Measurements from ENCODE around the gene ULBP2. TPM values are rescaled to one million over a fixed set of nuclear protein-coding genes. Genes with fewer than 3 reads are reported as not detected.
"Not testable (repeated sequence)": the region's sequence is repeated elsewhere in the genome, so short reads cannot be mapped to it uniquely, and the experiment has no call there.

The ULBP2 gene
- polyA plus RNA-seq, 2 of the 4 experiments (the other 2 are of a cell fraction): 2.7 to 4.5 TPM

DNA sequence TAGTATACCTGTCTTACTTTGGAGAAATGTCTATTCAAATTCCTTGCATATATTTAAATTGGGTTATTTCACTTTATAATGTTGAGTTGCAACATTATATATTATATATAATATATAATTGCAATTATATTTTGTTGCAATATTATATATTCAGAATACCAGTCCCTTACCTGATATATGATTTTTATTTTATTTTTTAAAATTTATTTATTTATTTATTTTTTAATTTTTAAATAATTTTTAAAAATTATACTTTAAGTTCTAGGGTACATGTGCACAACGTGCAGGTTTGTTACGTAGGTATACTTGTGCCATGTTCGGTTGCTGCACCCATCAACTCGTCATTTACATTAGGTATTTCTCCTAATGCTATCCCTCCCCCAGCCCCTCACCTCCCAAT is 14.8 kb upstream of the ULBP2 start:
- CTCF ChIA-PET: interaction anchor here (0.5 to 1.6 kb wide), 5 partner anchors 87 to 137 kb away, joined by 3 to 7 read pairs (median 3); no protein-coding TSS in a partner anchor
- not testable (repeated sequence) for ATAC-seq

DNA sequence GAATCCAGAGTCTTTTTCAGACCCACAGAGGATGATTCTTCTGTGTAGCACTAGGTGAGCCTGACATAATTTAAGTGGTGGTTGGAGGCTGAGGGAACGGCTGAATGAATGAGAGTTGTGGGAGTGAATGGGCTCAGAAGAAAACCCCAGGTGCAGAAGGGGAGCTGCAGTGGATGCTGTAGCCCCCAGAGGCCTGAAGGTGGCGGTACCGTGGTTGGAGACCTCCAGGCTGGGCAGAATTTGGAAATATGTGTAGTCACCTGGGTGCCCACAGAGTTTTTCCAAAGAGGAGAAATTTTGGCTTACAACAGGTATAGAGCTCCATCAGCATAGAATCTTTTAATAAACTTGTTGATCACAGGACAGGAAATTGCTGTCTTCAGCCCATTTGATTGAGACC is 12.4 kb upstream of the ULBP2 start:
- Histone ChIP-seq H3K4me2 (no peak overlapping the region), H3K4me1 (peaks cover 6% of the 10 kb centered on the region; the same call in 1 of the 3 replicates), H3K4me3 (no peak overlapping the region), H3K9me3 (no peaks in the 10 kb centered on the region), H3K27ac (no peak overlapping the region)
- FAIRE-seq (no peak), ATAC-seq (no peak), DNase-seq (ENCODE audit: low read depth in 1 of 2, low spot score in 1 of 2) (no peak)
- TF ChIP-seq, protein P1, sequence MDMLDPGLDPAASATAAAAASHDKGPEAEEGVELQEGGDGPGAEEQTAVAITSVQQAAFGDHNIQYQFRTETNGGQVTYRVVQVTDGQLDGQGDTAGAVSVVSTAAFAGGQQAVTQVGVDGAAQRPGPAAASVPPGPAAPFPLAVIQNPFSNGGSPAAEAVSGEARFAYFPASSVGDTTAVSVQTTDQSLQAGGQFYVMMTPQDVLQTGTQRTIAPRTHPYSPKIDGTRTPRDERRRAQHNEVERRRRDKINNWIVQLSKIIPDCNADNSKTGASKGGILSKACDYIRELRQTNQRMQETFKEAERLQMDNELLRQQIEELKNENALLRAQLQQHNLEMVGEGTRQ (IDR thresholded peaks at IDR 0.05): no peak
- 0% methylated on average over 3 of the region's 3 CpGs for WGBS (ENCODE audit: missing lambda C conversion rate)
- ChIA-PET CTCF (interaction anchor here (0.9 kb wide), 1 partner anchor 94 kb away, joined by 4 read pairs; no protein-coding TSS in a partner anchor), POLR2A (no interaction called here)

More for the DNA sequence above, 14.8 kb upstream of the ULBP2 start:
- H3K4me2 ChIP-seq; H3K9me3 ChIP-seq; POLR2A ChIA-PET; H3K4me3 ChIP-seq; DNase-seq (ENCODE audit: low read depth in 1 of 2, low spot score in 1 of 2); FAIRE-seq; H3K27ac ChIP-seq: not testable (repeated sequence)
- peaks cover 11% of the 10 kb centered on the region; the same call in 1 of the 3 replicates for H3K4me1 ChIP-seq
- WGBS (ENCODE audit: missing lambda C conversion rate): 60% methylated on average over 4 of the region's 4 CpGs

DNA sequence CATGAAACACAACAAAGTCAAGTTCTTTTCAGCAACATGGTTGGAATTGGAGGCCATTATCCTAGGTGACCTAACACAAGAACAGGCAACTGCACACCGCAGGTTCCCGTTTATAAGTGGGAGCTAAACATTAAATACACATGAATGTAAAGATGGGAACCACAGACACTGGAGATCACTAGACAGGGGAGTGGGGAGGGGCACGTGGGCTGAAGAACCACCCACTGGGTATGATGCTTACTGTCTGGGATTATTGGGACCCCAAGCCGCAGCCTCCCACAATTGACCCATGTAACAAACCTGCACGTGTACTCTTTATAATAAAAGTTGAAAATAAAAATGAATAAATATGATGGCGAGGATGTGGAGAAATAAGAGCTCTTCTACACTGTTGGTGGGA is 10.3 kb upstream of the ULBP2 start:
- 52% methylated on average over 6 of the region's 6 CpGs for WGBS (ENCODE audit: missing lambda C conversion rate)
- Histone ChIP-seq H3K27ac (no peak overlapping the region), H3K4me1 (no peaks in the 10 kb centered on the region), H3K4me3 (no peak overlapping the region), H3K9me3 (no peaks in the 10 kb centered on the region), H3K4me2 (no peak overlapping the region)
- ATAC-seq: no peak
- POLR2A ChIA-PET: no interaction called here
- CTCF ChIA-PET: interaction anchor here (1.0 to 2.1 kb wide), 2 partner anchors 85 to 98 kb away, joined by 4 read pairs; no protein-coding TSS in a partner anchor
- no peak for FAIRE-seq
- DNase-seq (ENCODE audit: low read depth in 1 of 2, low spot score in 1 of 2): no peak
- TF ChIP-seq KDM1A (IDR thresholded peaks at IDR 0.05; ENCODE audit: low read depth) (no peak), EHMT2 (IDR thresholded peaks at IDR 0.05; ENCODE audit: low read depth) (no peak), SMC3 (IDR thresholded peaks at IDR 0.05) (no peak), KDM5A (IDR thresholded peaks at IDR 0.05) (no peak), TP53 (CRISPR knock-in tag; IDR thresholded peaks at IDR 0.05) (no peak), HOXB5 (CRISPR knock-in tag; IDR thresholded peaks at IDR 0.05) (no peak), ZFP36 (IDR thresholded peaks at IDR 0.05; ENCODE audit: borderline replicate concordance, partially characterized antibody) (no peak), HOXB13 (CRISPR knock-in tag; IDR thresholded peaks at IDR 0.05; ENCODE audit: low read depth) (no peak), HOXA7 (CRISPR knock-in tag; IDR thresholded peaks at IDR 0.05) (no peak), NPAS2 (CRISPR knock-in tag; IDR thresholded peaks at IDR 0.05; ENCODE audit: borderline replicate concordance) (no peak), ZSCAN20 (CRISPR knock-in tag; IDR thresholded peaks at IDR 0.05) (no peak), TFCP2L1 (CRISPR knock-in tag; IDR thresholded peaks at IDR 0.05) (no peak), MAFK (IDR thresholded peaks at IDR 0.05; ENCODE audit: partially characterized antibody) (no peak), CEBPB (IDR thresholded peaks at IDR 0.05) (no peak), RNF2 (IDR thresholded peaks at IDR 0.05; ENCODE audit: borderline replicate concordance, low read depth) (no peak)
- TF ChIP-seq, protein P2, sequence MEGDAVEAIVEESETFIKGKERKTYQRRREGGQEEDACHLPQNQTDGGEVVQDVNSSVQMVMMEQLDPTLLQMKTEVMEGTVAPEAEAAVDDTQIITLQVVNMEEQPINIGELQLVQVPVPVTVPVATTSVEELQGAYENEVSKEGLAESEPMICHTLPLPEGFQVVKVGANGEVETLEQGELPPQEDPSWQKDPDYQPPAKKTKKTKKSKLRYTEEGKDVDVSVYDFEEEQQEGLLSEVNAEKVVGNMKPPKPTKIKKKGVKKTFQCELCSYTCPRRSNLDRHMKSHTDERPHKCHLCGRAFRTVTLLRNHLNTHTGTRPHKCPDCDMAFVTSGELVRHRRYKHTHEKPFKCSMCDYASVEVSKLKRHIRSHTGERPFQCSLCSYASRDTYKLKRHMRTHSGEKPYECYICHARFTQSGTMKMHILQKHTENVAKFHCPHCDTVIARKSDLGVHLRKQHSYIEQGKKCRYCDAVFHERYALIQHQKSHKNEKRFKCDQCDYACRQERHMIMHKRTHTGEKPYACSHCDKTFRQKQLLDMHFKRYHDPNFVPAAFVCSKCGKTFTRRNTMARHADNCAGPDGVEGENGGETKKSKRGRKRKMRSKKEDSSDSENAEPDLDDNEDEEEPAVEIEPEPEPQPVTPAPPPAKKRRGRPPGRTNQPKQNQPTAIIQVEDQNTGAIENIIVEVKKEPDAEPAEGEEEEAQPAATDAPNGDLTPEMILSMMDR (IDR thresholded peaks at IDR 0.05): no peak
- TF ChIP-seq, protein P1 (IDR thresholded peaks at IDR 0.05): no peak
- TF ChIP-seq, protein P3, sequence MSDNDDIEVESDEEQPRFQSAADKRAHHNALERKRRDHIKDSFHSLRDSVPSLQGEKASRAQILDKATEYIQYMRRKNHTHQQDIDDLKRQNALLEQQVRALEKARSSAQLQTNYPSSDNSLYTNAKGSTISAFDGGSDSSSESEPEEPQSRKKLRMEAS (IDR thresholded peaks at IDR 0.05): no peak
